Retina (tissue), 1 donor: Measurements from ENCODE around the gene RNF157.
A peak's percentile ranks its signal among the peaks of the same experiment; 100 is the strongest.

Experiments used
- DNase-seq: peaks from one replicate; pipeline ENCODE4 v3.0.0-alpha.2; 2016

Gene RNF157

GRCh38 chr17:76154936-76155845, 85.1 kb downstream of the RNF157 start:
- no peak for DNase-seq

- DNase-seq = no peak
These were observed 86.0 kb downstream of the RNF157 start for GRCh38 chr17:76154292-76154691.

- no peak for DNase-seq
These were observed 86.7 kb downstream of the RNF157 start for GRCh38 chr17:76153640-76154039.

GRCh38 chr17:76153202-76153601, 87.1 kb downstream of the RNF157 start:
- DNase-seq = no peak

- no peak for DNase-seq
These were observed 87.7 kb downstream of the RNF157 start for GRCh38 chr17:76152591-76152990.

- DNase-seq = no peak
These were observed 88.3 kb downstream of the RNF157 start for GRCh38 chr17:76151896-76152454.

- no peak for DNase-seq
These were observed 89.3 kb downstream of the RNF157 start for GRCh38 chr17:76150712-76151622.

GRCh38 chr17:76149214-76149613, 91.1 kb downstream of the RNF157 start:
- DNase-seq = no peak

- DNase-seq = no peak
These were observed 92.3 kb downstream of the RNF157 start for GRCh38 chr17:76148015-76148326.

GRCh38 chr17:76147211-76148014, 92.9 kb downstream of the RNF157 start:
- DNase-seq = peak; percentile 34

- DNase-seq = no peak
These were observed 94.0 kb downstream of the RNF157 start for GRCh38 chr17:76146053-76146851.

- DNase-seq = no peak
These were observed 94.9 kb downstream of the RNF157 start for GRCh38 chr17:76145231-76146052.

- DNase-seq = no peak
These were observed 97.7 kb downstream of the RNF157 start for GRCh38 chr17:76142585-76143041.

- peak; percentile 68 for DNase-seq
These were observed 98.2 kb downstream of the RNF157 start for GRCh38 chr17:76142039-76142584.

GRCh38 chr17:76141212-76142038, 98.9 kb downstream of the RNF157 start, which contains the start of gene FOXJ1:
Gene FOXJ1 (minus strand): TSS chr17:76141245. CDS start chr17:76140395, 850 bp downstream.
- peak; percentile 94 for DNase-seq

- no peak for DNase-seq
These were observed 99.6 kb downstream of the RNF157 start for GRCh38 chr17:76140661-76141211.

GRCh38 chr17:76139801-76140660, 100.3 kb downstream of the RNF157 start:
- DNase-seq = peak; percentile 45
